K562 (cell line): ENCODE measurements around the gene TEX14. TPM values are rescaled to one million over a fixed set of nuclear protein-coding genes. Genes with fewer than 3 reads are reported as not detected.

Experiments
- ATAC-seq: fragments of 200-7000 bp; cut with Tn5 transposase; 3 replicates; pipeline ENCODE4 v1.9.1; 2020; ENCODE audit warnings: moderate library complexity
- BruUV-seq: library from RNA; stranded (reverse); fragments of 400-500 nt; replicated peaks from 2 replicates; lab custom pipeline; 2021; lab: Mats Ljungman, UMichigan
- CTCF ChIA-PET: fragments of 300-600 bp; formaldehyde crosslinking; extraction: SDS; loops from one replicate; lab custom pipeline; 2021; ENCODE audit warnings: low intra/inter-chr PET ratio; lab: Yijun Ruan, JAX
- POLR2A ChIA-PET: fragments of 300-600, 350-650 bp; sonication (Branson Sonifier 250); formaldehyde crosslinking; extraction: SDS; loops from one replicate; lab custom pipeline; 2021; ENCODE audit warnings: antibody characterized with exemption, inconsistent platforms; lab: Yijun Ruan, JAX
- DNase-seq, 4 experiments: peaks; one replicate each; pipeline versions ENCODE4 v3.0.0 to v3.0.0-alpha.2; 2011 to 2018; ENCODE audit warnings: low spot score in 3 of 4, mixed read lengths in 3 of 4; ENCODE audit errors: extremely low read depth in 1 of 4
- FAIRE-seq: peaks from 2 replicates; lab custom pipeline; 2011; peaks lifted over from hg19 to GRCh38; lab: Jason Lieb, UNC
- H2AFZ ChIP-seq: 2 replicates; pipeline ENCODE4 v1.6.0; 2011; ENCODE audit warnings: low read depth, low read length, control low read depth, inconsistent platforms
- H3K27ac ChIP-seq: fragments of 200-600 bp; 3 replicates; pipeline ENCODE4 v1.8.0; 2011; ENCODE audit warnings: low read depth, mild to moderate bottlenecking, control low read depth, inconsistent platforms, low read length, moderate library complexity, mixed read lengths; ENCODE audit errors: extremely low read depth
- H3K27me3 ChIP-seq, 2 experiments: fragments of 300-600 bp in 1 of 2; 2 replicates in 1 of 2; 3 replicates in 1 of 2; pipeline versions ENCODE4 v1.6.0 to v1.8.0; 2011; ENCODE audit warnings: inconsistent platforms in 2 of 2, low read length in 2 of 2, mild to moderate bottlenecking in 1 of 2, mixed read lengths in 1 of 2, moderate library complexity in 1 of 2; ENCODE audit not compliant: control insufficient read depth in 2 of 2, insufficient read depth in 2 of 2
- H3K36me3 ChIP-seq: fragments of 300-600 bp; 3 replicates; pipeline ENCODE4 v1.8.0; 2011; ENCODE audit warnings: mild to moderate bottlenecking, low read length, inconsistent platforms; ENCODE audit not compliant: control insufficient read depth, insufficient read depth
- H3K4me1 ChIP-seq, 2 experiments: fragments of 200-600 bp in 1 of 2; replicated peaks in 1 of 2; 2 replicates in 1 of 2; 3 replicates in 1 of 2; pipeline versions ENCODE4 v1.5.1 to v1.8.0; 2011; ENCODE audit warnings: inconsistent platforms in 2 of 2, low read length in 2 of 2, mild to moderate bottlenecking in 1 of 2, mixed read lengths in 1 of 2, moderate library complexity in 1 of 2; ENCODE audit not compliant: control insufficient read depth in 2 of 2, insufficient read depth in 2 of 2
- H3K4me2 ChIP-seq: 2 replicates; pipeline ENCODE4 v1.6.1; 2011; ENCODE audit warnings: low read length, control low read depth, inconsistent platforms, mixed read lengths; ENCODE audit not compliant: insufficient read depth
- H3K4me3 ChIP-seq: fragments of 200-600 bp; sonication (generic), shearing (Covaris generic); 2 replicates; pipeline ENCODE4 v1.5.1; 2016; ENCODE audit warnings: control low read depth, inconsistent platforms
- H3K79me2 ChIP-seq: fragments of 200-600 bp; 3 replicates; pipeline ENCODE4 v1.8.0; 2011; ENCODE audit warnings: low read length, inconsistent platforms; ENCODE audit not compliant: control insufficient read depth, insufficient read depth
- H3K9ac ChIP-seq, 2 experiments: 2 replicates each; pipeline versions ENCODE4 v1.6.0 to v1.6.1; 2011; ENCODE audit warnings: low read depth in 2 of 2, low read length in 2 of 2, control low read depth in 1 of 2, inconsistent platforms in 1 of 2, mild to moderate bottlenecking in 1 of 2, mixed read lengths in 1 of 2; ENCODE audit not compliant: insufficient read depth in 1 of 2
- H3K9me1 ChIP-seq: one replicate; pipeline ENCODE4 v1.6.0; 2011; ENCODE audit warnings: inconsistent platforms, mild to moderate bottlenecking, low read length, moderate library complexity; ENCODE audit not compliant: control insufficient read depth, insufficient read depth
- H3K9me3 ChIP-seq: replicated peaks from 2 replicates; pipeline ENCODE4 v1.5.1; 2011; ENCODE audit warnings: low read depth, low read length, inconsistent platforms; ENCODE audit not compliant: control insufficient read depth, insufficient read depth
- H4K20me1 ChIP-seq: replicated peaks from 2 replicates; pipeline ENCODE4 v1.6.1; 2011; ENCODE audit warnings: low read length, inconsistent platforms, mixed read lengths; ENCODE audit not compliant: control insufficient read depth, insufficient read depth
- CGGBP1 ChIP-seq: fragments of 250-450 bp; sonication (Bioruptor Pico); IDR thresholded peaks from 2 replicates; pipeline ENCODE4 v1.9.0; 2021; ENCODE audit warnings: mild to moderate bottlenecking
- ELF2 ChIP-seq: fragments of 250-450 bp; sonication (Bioruptor Pico); IDR thresholded peaks from 2 replicates; pipeline ENCODE4 v1.5.0; 2021; ENCODE audit warnings: mild to moderate bottlenecking
- NFYB ChIP-seq: IDR thresholded peaks from 2 replicates; pipeline ENCODE4 v1.6.1; 2011; ENCODE audit warnings: mild to moderate bottlenecking, moderate library complexity; ENCODE audit not compliant: insufficient read length; ENCODE audit errors: extremely low read depth
- NRF1 ChIP-seq, 2 experiments: fragments of 450-650 bp; IDR thresholded peaks in 1 of 2; conservative IDR thresholded peaks in 1 of 2; 2 replicates each; pipeline ENCODE4 v1.6.1; 2014; ENCODE audit warnings: mild to moderate bottlenecking in 2 of 2
- ZNF668 ChIP-seq: fragments of 250-450 bp; sonication (Bioruptor Pico); IDR thresholded peaks from 2 replicates; pipeline ENCODE4 v1.8.0; 2022; ENCODE audit warnings: mild to moderate bottlenecking, inconsistent platforms
- WGBS: fragments of 100-300 bp; shearing (Covaris generic); methylation state at CpG from one replicate; pipeline ENCODE4 v1.1.6; 2016; ENCODE audit warnings: low coverage, mixed read lengths; ENCODE audit not compliant: insufficient coverage; ENCODE audit errors: missing lambda C conversion rate; 5-methylcytosine and 5-hydroxymethylcytosine counted together
- in situ Hi-C: fragments of 300-500 bp; cut with MboI; formaldehyde crosslinking; loops from 4 replicates; pipeline ENCODE4 v1.15.0; 2018; ENCODE audit warnings: inconsistent platforms, mixed read lengths
- intact Hi-C: fragments of 100-400 bp; cut with micrococcal nuclease; formaldehyde crosslinking; loops from 2 replicates; pipeline ENCODE4 v1.14.2; 2022
- polyA plus RNA-seq, 8 experiments: library from polyadenylated mRNA; depleted of rRNA in 4 of 8; stranded (reverse) in 5 of 8; unstranded in 3 of 8; fragments of >200 nt; fragmentation: Nextera tagmentation in 2 of 8; fragmentation: Illumina TruSeq in 1 of 8; extraction: Ambion mirVana in 2 of 8; extraction: Trizol in 1 of 8; gene quantifications; 2 replicates each; pipeline versions ENCODE4 v1.2.1 to v1.2.3, GENCODE V29; 2011 to 2014; ENCODE audit warnings: inconsistent platforms in 1 of 8, missing spikeins in 1 of 8
- total RNA-seq, 7 experiments: library from RNA; depleted of rRNA in 6 of 7; stranded (reverse); fragments of >200 nt in 6 of 7; fragmentation: Illumina TruSeq in 2 of 7; extraction: Trizol in 2 of 7; gene quantifications; 2 replicates each; pipeline versions ENCODE4 v1.2.1 to v1.2.3, GENCODE V29; 2011 to 2021; ENCODE audit warnings: low replicate concordance in 1 of 7

TEX14 gene
- total and polyA plus RNA-seq, 9 of the 15 experiments (the other 6 are each of a cell fraction or from before 2014, with no cell fraction given) = 0.05 to 0.12 (median 0.09) TPM; not detected in 1

- Histone ChIP-seq H4K20me1 (no peaks in the 10 kb centered on the region), H3K4me1 (peaks cover 29 to 31% of the 10 kb centered on the region in 2 experiments), H3K36me3 (peaks cover 45% of the 10 kb centered on the region), H3K27me3 (no peaks in the 10 kb centered on the region), H3K9me3 (no peaks in the 10 kb centered on the region), H2AFZ (peak overlapping the region; percentile 35), H3K9ac (peak overlapping the region in 1 of 2 experiments; percentile 31; a peak in 3 of 4 replicates), H3K79me2 (peaks cover 27% of the 10 kb centered on the region), H3K4me2 (peak overlapping the region; percentile 93), H3K9me1 (no peaks in the 10 kb centered on the region), H3K27ac (0 out of 3 replicates have a peak overlapping the region, but pooled peaks have one; percentile 14), H3K4me3 (peak overlapping the region; percentile 57)
- no TSS peak for BruUV-seq
- WGBS = 51% methylated on average over 7 of the region's 11 CpGs
- FAIRE-seq (no peak), DNase-seq (no peak), ATAC-seq (no peak)
- TF ChIP-seq NRF1 (conservative IDR thresholded peaks at IDR 0.05 in 1 of 2, IDR thresholded peaks at IDR 0.05 in 1 of 2) (0 out of 4 replicates have a peak, but pooled peaks of 1 of the 2 experiments have one; percentile 5), NFYB (no peak), ZNF668 (CRISPR knock-in tag) (no peak), CGGBP1 (CRISPR knock-in tag) (no peak), ELF2 (CRISPR knock-in tag) (0 out of 2 replicates have a peak, but pooled peaks have one; percentile 28)
- POLR2A ChIA-PET = interaction anchor here (0.5 to 2.9 kb wide), 16 partner anchors 9 to 640 kb away, joined by 3 to 35 read pairs (median 3); partner anchors contain the start of gene SKA2
- CTCF ChIA-PET = no interaction called here
- in situ Hi-C loops (no loop called here), intact Hi-C loops (loop anchor here (5.0 kb wide), 1 partner anchor 63 kb away; no protein-coding TSS in a partner anchor)
Measured at GRCh38 chr17:58514770-58515157, 177.1 kb downstream of the TEX14 start.
